ENCODE measurements around the gene MAPK6. TPM values are rescaled to one million over a fixed set of nuclear protein-coding genes. Genes with fewer than 3 reads are reported as not detected.

The MAPK6 gene
- total RNA-seq, 1 donor from 2014 or later: 16.2 TPM

DNA sequence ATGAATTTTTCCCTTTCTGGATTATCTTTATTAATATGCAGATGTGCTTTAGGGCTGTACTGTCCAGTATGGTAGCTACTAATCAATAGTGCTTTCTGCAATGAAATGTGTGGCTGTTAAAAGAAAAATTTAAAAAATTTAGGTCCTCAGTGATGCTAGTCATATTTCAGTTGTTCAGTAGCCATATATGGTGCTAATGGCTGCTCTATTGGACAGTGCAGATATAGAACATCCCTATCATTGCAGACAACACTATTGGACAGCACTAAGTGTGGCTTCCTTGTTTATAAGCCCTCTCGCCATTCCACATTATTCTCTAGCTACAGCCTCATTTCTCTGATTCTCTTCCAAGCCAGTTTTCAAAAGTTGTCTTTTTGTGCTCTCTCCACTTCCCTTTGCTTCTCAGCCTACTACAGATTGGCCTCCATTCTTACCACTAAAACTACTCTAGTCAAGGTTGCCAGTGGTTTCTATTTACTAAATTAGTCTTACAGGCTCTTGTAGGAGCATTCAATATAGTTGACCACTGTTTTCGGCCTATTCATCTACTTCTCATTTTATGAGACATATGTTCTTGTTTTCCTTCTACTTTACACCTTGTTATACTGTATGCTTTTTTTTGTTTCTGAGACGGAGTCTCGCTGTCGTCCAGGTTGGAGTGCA, 9.5 kb downstream of the MAPK6 start:
- ChIA-PET POLR2A (no interaction called here), CTCF (interaction anchor here (0.5 kb wide), 1 partner anchor 23 kb away, joined by 4 read pairs; no protein-coding TSS in a partner anchor)
- H3K9me3 Mint-ChIP-seq: no peaks in the 10 kb centered on the region
- intact Hi-C loops (cut with micrococcal nuclease): no loop called here
- H3K27ac Mint-ChIP-seq: no peak overlapping the region
- ATAC-seq (ENCODE audit: low read depth) (no peak), DNase-seq (no peak)
- H3K4me1 Mint-ChIP-seq: peaks cover 15% of the 10 kb centered on the region
- TF ChIP-seq, protein P1, sequence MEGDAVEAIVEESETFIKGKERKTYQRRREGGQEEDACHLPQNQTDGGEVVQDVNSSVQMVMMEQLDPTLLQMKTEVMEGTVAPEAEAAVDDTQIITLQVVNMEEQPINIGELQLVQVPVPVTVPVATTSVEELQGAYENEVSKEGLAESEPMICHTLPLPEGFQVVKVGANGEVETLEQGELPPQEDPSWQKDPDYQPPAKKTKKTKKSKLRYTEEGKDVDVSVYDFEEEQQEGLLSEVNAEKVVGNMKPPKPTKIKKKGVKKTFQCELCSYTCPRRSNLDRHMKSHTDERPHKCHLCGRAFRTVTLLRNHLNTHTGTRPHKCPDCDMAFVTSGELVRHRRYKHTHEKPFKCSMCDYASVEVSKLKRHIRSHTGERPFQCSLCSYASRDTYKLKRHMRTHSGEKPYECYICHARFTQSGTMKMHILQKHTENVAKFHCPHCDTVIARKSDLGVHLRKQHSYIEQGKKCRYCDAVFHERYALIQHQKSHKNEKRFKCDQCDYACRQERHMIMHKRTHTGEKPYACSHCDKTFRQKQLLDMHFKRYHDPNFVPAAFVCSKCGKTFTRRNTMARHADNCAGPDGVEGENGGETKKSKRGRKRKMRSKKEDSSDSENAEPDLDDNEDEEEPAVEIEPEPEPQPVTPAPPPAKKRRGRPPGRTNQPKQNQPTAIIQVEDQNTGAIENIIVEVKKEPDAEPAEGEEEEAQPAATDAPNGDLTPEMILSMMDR (IDR thresholded peaks at IDR 0.05): no peak
- H3K27me3 Mint-ChIP-seq: no peaks in the 10 kb centered on the region
- peaks cover 24% of the 10 kb centered on the region for H3K36me3 Mint-ChIP-seq (ENCODE audit: low read depth)
- H3K4me3 Mint-ChIP-seq: no peak overlapping the region

DNA sequence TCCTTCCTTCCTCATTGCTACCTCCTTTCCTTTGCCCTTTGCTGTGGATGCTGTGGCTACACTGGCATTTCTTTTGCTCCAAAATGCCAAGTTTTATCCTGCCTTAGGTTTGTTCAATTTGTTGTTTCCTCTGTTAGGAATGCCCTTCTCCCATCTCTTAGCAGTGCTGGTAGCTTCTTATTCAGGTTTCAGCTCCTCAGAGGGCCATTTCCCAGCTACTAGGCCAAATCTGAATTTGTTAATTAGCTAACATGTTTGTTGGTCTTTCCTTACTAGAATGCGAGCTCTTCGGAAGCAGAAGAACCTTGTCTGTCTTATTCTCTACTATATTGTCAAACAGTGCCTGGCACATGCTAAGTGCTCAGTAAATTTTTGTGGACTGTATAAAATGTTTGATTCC, 11.0 kb downstream of the MAPK6 start:
- ATAC-seq (ENCODE audit: low read depth): no peak
- ChIA-PET POLR2A (interaction anchor here (0.6 kb wide), 1 partner anchor 14 kb away, joined by 8 read pairs; no protein-coding TSS in a partner anchor), CTCF (no interaction called here)
- intact Hi-C loops (cut with micrococcal nuclease): no loop called here
- Mint-ChIP-seq H3K4me3 (no peak overlapping the region), H3K9me3 (peaks cover 2% of the 10 kb centered on the region), H3K36me3 (ENCODE audit: low read depth) (peaks cover 35% of the 10 kb centered on the region), H3K27ac (no peak overlapping the region), H3K27me3 (no peaks in the 10 kb centered on the region), H3K4me1 (peaks cover 15% of the 10 kb centered on the region)
- TF ChIP-seq, protein P1 (IDR thresholded peaks at IDR 0.05): no peak
- no peak for DNase-seq

DNA sequence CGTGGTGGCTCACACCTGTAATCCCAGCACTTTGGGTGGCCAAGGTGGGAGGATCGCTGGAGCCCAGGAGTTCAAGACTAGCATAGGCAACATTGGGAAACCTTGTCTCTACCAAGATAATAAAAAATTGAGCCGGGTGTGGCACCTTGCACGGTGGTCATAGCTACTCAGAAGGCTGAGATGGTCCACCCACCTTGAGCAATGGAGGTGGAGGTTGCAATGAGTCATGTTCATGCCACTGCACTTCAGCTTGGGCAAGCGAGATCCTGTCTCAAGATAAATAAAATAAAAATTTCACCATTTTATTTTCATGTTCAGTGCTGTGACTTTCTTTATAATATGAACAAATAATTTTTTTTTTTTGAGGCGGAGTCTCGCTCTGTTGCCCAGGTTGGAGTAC, 12.5 kb downstream of the MAPK6 start:
- intact Hi-C loops (cut with micrococcal nuclease): no loop called here
- CTCF ChIA-PET: no interaction called here
- POLR2A ChIA-PET: no interaction called here
- Mint-ChIP-seq H3K9me3 (peaks cover 2% of the 10 kb centered on the region), H3K4me1 (peaks cover 19% of the 10 kb centered on the region), H3K27me3 (no peaks in the 10 kb centered on the region), H3K4me3 (no peak overlapping the region), H3K36me3 (ENCODE audit: low read depth) (peaks cover 37% of the 10 kb centered on the region), H3K27ac (no peak overlapping the region)
- TF ChIP-seq, protein P1 (IDR thresholded peaks at IDR 0.05): no peak
- DNase-seq (no peak), ATAC-seq (ENCODE audit: low read depth) (no peak)

DNA sequence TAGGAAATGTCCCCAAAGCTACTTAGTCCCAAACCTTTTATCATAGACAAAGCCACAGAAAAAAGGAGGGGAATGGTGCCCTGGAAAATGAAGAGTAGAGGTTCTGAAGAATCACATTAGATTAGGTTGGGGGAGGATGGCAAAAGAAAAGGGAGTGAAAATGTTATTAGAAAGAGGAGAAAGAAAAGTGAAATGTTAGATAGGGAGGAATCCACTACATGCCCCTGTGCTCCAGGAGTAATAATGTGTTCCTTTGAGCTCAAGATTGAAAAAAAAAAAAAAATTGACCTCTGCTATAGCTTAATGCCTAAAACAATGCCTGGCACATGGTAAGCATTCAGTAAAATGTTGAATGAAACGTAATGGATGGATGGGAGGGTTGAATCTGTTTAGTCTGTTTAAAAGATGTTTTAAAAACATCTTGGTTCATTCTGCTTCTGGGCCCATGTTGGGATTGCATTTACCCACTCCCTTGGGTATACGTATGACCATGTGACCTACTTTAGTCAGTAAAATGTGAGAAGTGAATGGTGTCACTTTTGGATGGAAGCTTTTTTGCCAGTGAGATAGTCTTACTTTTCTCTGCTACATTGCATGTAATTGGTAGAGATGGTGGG, 19.0 kb downstream of the MAPK6 start:
- Mint-ChIP-seq H3K27ac (no peak overlapping the region), H3K9me3 (peaks cover 2% of the 10 kb centered on the region), H3K4me1 (peaks cover 22% of the 10 kb centered on the region), H3K36me3 (ENCODE audit: low read depth) (peaks cover 21% of the 10 kb centered on the region), H3K27me3 (no peaks in the 10 kb centered on the region), H3K4me3 (no peak overlapping the region)
- no peak for ATAC-seq (ENCODE audit: low read depth)
- intact Hi-C loops (cut with micrococcal nuclease): no loop called here
- POLR2A ChIA-PET: no interaction called here
- CTCF ChIA-PET: no interaction called here
- DNase-seq: no peak
- TF ChIP-seq, protein P1 (IDR thresholded peaks at IDR 0.05): no peak

DNA sequence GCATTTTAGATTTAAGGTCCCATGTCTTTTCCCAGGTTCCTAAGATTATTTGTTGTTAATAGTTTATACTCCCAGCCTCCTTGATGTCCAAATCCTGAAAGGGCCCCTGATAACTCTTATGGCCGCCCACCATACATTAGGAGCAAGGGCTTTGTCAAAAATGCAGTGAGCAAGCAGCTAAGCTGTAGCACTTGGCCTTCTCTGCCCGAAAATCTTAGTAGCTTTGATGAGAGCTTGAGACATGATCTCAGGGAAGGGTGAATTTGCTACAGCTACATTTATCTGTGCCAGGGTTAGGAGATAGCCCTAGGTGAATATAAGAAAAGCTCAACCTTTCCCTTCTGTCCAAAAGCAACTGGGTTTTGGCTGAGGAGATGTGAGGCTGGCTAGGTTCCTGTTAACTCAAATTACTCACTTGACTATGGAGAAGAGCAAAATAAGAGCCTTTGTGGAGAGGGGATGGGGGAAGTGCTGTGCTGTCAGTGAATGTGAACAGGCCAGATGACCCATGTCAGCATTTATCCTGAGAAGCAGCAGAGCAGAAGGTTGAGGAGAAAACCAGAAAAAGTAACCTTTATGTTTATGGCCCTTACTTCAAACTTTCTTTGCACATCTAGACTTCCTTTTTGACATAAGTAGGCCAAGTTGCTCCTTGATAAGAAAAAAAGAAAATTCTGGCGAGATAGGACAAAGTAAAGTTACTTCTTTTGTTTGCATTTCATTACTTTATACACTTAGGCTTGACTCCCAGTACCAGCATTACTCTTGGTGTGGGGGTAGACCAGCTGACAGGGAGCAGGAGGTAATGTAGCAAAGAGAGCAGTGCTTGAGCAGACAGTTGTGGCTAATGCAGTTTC, 21.1 kb downstream of the MAPK6 start:
- no peaks in the 10 kb centered on the region for H3K27me3 Mint-ChIP-seq
- CTCF ChIA-PET: no interaction called here
- H3K36me3 Mint-ChIP-seq (ENCODE audit: low read depth): peaks cover 3% of the 10 kb centered on the region
- POLR2A ChIA-PET: interaction anchor here (1.0 kb wide), 1 partner anchor 15 kb away, joined by 4 read pairs; no protein-coding TSS in a partner anchor
- no peak overlapping the region for H3K4me3 Mint-ChIP-seq
- no peaks in the 10 kb centered on the region for H3K9me3 Mint-ChIP-seq
- DNase-seq: no peak
- H3K4me1 Mint-ChIP-seq: peaks cover 26% of the 10 kb centered on the region
- H3K27ac Mint-ChIP-seq: no peak overlapping the region
- ATAC-seq (ENCODE audit: low read depth): no peak
- intact Hi-C loops (cut with micrococcal nuclease): no loop called here
- TF ChIP-seq, protein P1 (IDR thresholded peaks at IDR 0.05): no peak

Data from activated B cell treated with CpG ODN at 0.5 μM for 24 hours (primary cell).